Ishikawa (cell line): Measurements from ENCODE around the gene PDLIM1.

Experiments used
- CEBPB ChIP-seq: IDR thresholded peaks from 2 replicates; pipeline ENCODE4 v1.6.1; 2012
- CREB1 ChIP-seq: IDR thresholded peaks from 2 replicates; pipeline ENCODE4 v1.6.1; 2012; ENCODE audit warnings: low read depth
- EGR1 ChIP-seq: IDR thresholded peaks from 2 replicates; pipeline ENCODE4 v1.6.1; 2012
- EP300 ChIP-seq: IDR thresholded peaks from 2 replicates; pipeline ENCODE4 v1.6.1; 2012; ENCODE audit warnings: borderline replicate concordance
- FOXM1 ChIP-seq: IDR thresholded peaks from 2 replicates; pipeline ENCODE4 v1.6.1; 2012; ENCODE audit warnings: low read depth, borderline replicate concordance
- NFIC ChIP-seq: IDR thresholded peaks from 2 replicates; pipeline ENCODE4 v1.6.1; 2012
- RAD21 ChIP-seq: IDR thresholded peaks from 2 replicates; pipeline ENCODE4 v1.6.1; 2012; ENCODE audit warnings: low read depth
- TAF1 ChIP-seq: IDR thresholded peaks from 2 replicates; pipeline ENCODE4 v1.6.1; 2012; ENCODE audit warnings: low read depth, mild to moderate bottlenecking
- TCF12 ChIP-seq: IDR thresholded peaks from 2 replicates; pipeline ENCODE4 v1.6.1; 2012; ENCODE audit warnings: low read depth
- TEAD4 ChIP-seq: IDR thresholded peaks from 2 replicates; pipeline ENCODE4 v1.6.1; 2012
- YY1 ChIP-seq: IDR thresholded peaks from 2 replicates; pipeline ENCODE4 v1.6.1; 2012; ENCODE audit warnings: low read depth
- ZBTB7A ChIP-seq: IDR thresholded peaks from 2 replicates; pipeline ENCODE4 v1.6.1; 2012; ENCODE audit warnings: low read depth
- TF ChIP-seq, protein P1 (sequence below): IDR thresholded peaks from 2 replicates; pipeline ENCODE4 v1.6.1; 2012; ENCODE audit warnings: low read depth, mild to moderate bottlenecking
- TF ChIP-seq, protein P2 (sequence below): IDR thresholded peaks from 2 replicates; pipeline ENCODE4 v1.6.1; 2012
- TF ChIP-seq, protein P3 (sequence below): IDR thresholded peaks from 2 replicates; pipeline ENCODE4 v1.6.1; 2012

The PDLIM1 gene

DNA sequence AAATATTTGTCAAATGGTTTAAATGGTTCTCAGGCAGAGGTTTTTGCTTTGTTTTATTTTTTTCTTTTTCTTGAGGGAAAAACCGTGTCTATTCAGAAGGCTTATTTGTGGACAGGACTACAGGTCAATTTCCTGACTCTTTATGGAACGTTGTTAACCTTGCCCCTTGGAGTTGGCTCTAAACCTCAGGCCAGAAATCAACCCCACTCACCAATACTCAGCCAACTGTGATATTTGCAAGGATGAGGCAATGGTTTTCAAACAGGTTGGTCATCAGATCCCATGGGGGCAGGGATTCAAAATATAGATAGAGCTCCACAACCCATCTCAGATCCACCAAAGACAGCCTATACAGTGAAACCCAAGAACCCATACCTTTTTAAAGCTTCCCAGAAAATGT lies 10.2 kb downstream of the PDLIM1 start:
- no peak for TF ChIP-seq CEBPB
- TF ChIP-seq TAF1, result no peak
- TF ChIP-seq, protein P1, sequence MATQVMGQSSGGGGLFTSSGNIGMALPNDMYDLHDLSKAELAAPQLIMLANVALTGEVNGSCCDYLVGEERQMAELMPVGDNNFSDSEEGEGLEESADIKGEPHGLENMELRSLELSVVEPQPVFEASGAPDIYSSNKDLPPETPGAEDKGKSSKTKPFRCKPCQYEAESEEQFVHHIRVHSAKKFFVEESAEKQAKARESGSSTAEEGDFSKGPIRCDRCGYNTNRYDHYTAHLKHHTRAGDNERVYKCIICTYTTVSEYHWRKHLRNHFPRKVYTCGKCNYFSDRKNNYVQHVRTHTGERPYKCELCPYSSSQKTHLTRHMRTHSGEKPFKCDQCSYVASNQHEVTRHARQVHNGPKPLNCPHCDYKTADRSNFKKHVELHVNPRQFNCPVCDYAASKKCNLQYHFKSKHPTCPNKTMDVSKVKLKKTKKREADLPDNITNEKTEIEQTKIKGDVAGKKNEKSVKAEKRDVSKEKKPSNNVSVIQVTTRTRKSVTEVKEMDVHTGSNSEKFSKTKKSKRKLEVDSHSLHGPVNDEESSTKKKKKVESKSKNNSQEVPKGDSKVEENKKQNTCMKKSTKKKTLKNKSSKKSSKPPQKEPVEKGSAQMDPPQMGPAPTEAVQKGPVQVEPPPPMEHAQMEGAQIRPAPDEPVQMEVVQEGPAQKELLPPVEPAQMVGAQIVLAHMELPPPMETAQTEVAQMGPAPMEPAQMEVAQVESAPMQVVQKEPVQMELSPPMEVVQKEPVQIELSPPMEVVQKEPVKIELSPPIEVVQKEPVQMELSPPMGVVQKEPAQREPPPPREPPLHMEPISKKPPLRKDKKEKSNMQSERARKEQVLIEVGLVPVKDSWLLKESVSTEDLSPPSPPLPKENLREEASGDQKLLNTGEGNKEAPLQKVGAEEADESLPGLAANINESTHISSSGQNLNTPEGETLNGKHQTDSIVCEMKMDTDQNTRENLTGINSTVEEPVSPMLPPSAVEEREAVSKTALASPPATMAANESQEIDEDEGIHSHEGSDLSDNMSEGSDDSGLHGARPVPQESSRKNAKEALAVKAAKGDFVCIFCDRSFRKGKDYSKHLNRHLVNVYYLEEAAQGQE, result no peak
- TF ChIP-seq NFIC, result no peak
- no peak for TF ChIP-seq YY1
- TF ChIP-seq EGR1, result no peak
- TF ChIP-seq RAD21, result no peak
- no peak for TF ChIP-seq FOXM1
- TF ChIP-seq EP300, result no peak
- TF ChIP-seq TEAD4, result no peak
- TF ChIP-seq, protein P2, sequence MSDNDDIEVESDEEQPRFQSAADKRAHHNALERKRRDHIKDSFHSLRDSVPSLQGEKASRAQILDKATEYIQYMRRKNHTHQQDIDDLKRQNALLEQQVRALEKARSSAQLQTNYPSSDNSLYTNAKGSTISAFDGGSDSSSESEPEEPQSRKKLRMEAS, result no peak
- no peak for TF ChIP-seq ZBTB7A

DNA sequence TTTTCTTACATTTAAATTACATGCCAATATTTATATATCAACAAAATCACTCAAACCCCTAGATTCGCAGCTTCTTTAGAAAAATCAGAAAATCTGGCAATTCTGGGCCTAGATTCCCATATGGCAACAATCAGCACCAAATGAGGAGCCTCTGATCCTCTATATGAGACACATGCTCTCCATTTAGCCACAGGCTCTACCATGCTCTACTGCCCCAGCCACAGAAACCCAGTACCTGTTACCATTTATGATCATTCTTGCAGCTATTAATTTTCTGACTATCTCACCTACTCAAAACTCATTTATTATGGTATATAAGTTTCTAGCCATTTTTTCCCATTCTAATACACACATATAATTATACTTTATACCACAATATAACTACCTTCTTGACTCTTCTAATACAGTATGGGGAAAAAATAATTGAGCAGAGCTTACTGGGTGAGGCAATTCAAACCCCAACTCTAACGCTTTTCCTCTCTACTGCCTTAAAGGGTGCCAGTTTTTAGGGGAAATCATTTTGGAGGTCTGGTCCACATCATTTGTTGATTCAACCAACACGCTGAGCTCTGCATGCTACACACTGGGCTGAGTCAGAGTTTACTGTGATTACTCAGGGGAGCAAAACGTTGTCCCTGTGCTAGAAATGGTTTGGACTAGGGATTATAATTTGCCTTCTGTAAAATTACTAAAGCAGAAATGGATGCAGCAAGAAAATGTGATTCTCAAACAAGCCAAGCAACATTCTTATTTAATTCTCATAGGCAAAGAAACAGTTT lies 11.6 kb downstream of the PDLIM1 start:
- TF ChIP-seq CEBPB (no peak), NFIC (no peak), YY1 (no peak), EP300 (no peak), TAF1 (no peak), ZBTB7A (no peak)

DNA sequence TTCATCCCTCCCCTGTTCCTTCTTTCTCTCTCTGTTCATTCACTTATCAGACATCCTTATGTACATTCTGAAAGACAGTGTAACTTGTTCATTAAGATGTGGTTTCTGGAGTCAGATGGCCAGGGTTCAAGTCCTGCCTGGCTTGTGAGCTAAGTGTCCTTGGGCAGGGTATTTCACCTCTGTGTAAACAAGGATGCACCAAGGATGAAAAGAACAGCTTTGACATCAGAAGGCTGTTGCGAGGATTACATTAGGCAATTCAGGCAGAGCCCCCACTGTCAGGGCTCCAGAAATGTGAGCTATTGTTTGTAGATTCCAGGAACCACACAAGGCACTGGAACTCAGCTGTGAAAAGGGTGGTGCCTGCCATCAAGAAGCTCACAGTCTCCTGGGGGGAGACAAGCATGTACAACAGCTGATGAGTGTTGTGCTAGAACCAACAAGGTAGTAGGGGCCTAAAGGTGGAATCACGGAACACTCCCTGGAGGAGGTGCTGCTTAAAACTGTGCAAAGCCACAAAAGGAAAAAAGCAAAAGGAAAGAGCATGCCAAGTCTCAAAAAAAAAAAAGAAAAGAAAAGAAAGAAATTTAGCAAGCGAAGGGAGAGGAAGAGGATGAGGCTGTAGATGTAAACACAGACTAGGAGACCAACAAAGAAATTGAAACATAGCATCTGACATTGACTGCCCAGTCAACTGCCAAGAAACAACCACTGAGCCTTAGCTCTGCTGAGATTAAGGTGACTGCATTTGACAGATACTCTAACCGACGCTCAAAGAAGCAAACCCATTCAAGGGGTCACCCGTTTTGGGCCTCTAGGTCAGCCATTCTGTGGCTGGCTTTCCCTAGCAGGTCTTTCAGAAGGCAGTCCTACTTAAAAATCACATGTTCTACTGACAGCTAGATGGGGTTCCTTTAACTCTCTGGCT lies 12.5 kb downstream of the PDLIM1 start:
- TF ChIP-seq ZBTB7A (no peak), EGR1 (no peak), EP300 (no peak), TCF12 (no peak), CREB1 (no peak), TAF1 (no peak), YY1 (no peak), RAD21 (no peak), TEAD4 (no peak), FOXM1 (no peak), NFIC (no peak), CEBPB (no peak)
- TF ChIP-seq, protein P1, result no peak
- TF ChIP-seq, protein P2, result no peak
- TF ChIP-seq, protein P3, sequence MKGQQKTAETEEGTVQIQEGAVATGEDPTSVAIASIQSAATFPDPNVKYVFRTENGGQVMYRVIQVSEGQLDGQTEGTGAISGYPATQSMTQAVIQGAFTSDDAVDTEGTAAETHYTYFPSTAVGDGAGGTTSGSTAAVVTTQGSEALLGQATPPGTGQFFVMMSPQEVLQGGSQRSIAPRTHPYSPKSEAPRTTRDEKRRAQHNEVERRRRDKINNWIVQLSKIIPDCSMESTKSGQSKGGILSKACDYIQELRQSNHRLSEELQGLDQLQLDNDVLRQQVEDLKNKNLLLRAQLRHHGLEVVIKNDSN, result no peak

DNA sequence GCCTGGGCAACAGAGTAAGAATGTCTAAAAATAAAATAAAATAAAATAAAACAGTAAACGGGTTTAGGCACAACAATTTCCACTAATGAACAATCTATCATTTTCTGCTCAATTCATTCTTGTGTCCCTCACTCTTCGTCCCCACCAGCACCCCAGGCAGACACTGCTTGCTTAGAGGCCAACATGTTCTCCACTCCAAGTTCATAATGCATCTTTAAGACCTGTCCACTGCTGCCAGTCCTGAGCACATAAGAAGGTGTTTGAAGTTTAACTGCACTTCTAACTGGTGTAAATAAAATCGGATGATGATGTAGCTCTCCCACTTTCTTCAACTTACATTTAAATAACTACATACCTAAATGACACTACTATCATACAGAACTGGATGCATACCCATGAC lies 13.2 kb downstream of the PDLIM1 start:
- TF ChIP-seq FOXM1 (no peak), RAD21 (no peak), ZBTB7A (no peak), TCF12 (no peak)

DNA sequence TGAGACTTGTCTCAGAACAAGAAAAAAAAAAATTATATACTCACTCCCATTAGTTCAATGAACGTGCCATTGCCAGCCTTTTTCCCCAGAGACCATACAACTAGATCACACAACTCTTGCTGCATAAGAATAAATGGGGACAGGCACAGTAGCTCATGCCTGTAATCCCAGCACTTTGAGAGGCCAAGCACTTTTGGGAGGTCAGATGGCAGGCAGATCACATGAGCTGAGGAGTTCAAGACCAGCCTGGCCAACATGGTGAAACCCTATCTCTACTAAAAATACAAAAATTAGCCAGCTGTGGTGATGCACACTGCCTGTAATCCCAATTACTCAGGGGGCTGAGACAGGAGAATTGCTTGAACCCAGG lies 13.6 kb downstream of the PDLIM1 start:
- no peak for TF ChIP-seq CEBPB
- TF ChIP-seq TCF12, result no peak
- no peak for TF ChIP-seq NFIC
- no peak for TF ChIP-seq EP300
- TF ChIP-seq, protein P1, result no peak
- no peak for TF ChIP-seq ZBTB7A
- TF ChIP-seq RAD21, result no peak
- TF ChIP-seq, protein P3, result no peak
- no peak for TF ChIP-seq TAF1
- TF ChIP-seq FOXM1, result no peak
